ENCODE data around the gene PTPRM. TPM values are rescaled to one million over a fixed set of nuclear protein-coding genes. Genes with fewer than 3 reads are reported as not detected.

PTPRM gene
- polyA plus RNA-seq, 1 donor from 2014 or later: 126 TPM

DNA sequence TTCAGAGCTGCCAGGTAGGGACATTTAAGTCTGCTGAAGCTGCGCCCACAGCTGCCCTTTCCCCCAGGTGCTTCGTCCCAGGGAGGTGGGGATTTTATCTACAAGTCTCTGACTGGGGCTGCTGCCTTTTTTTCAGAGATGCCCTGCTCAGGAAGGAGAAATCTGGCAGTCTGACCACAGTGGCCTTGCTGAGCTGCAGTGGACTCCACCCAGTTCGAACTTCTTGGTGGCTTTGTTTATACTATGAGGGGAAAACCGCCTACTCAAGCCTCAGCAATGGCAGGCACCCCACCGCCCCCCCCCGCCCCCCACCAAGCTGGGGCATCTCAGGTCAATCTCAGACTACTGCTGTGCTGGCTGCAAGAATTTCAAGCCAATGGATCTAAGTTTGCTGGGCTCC, 584.1 kb downstream of the PTPRM start:
- Histone ChIP-seq H4K20me1 (ENCODE audit: insufficient read depth) (no peaks in the 10 kb centered on the region), H3K36me3 (ENCODE audit: insufficient read depth, low read length) (no peaks in the 10 kb centered on the region), H3K9ac (ENCODE audit: low read length) (no peak overlapping the region), H3K9me2 (ENCODE audit: insufficient read depth, low read length) (no peaks in the 10 kb centered on the region), H3K27me3 (ENCODE audit: insufficient read depth, low read depth, low read length) (no peaks in the 10 kb centered on the region), H3F3A (ENCODE audit: insufficient read depth, low read length, poor library complexity, severe bottlenecking) (no peaks in the 10 kb centered on the region), H3K9me3 (ENCODE audit: low read length) (no peaks in the 10 kb centered on the region), H3K4me3 (ENCODE audit: low read length) (no peak overlapping the region), H3K4me2 (ENCODE audit: low read length) (no peak overlapping the region), H3K27ac (ENCODE audit: low read length) (no peak overlapping the region), H2AFZ (ENCODE audit: low read depth, low read length) (no peak overlapping the region), H3K79me2 (replicated peaks; ENCODE audit: insufficient read depth, low read length) (no peaks in the 10 kb centered on the region)
- no peak for TF ChIP-seq RAD21 (conservative IDR thresholded peaks at IDR 0.05)
- TF ChIP-seq, protein P1, sequence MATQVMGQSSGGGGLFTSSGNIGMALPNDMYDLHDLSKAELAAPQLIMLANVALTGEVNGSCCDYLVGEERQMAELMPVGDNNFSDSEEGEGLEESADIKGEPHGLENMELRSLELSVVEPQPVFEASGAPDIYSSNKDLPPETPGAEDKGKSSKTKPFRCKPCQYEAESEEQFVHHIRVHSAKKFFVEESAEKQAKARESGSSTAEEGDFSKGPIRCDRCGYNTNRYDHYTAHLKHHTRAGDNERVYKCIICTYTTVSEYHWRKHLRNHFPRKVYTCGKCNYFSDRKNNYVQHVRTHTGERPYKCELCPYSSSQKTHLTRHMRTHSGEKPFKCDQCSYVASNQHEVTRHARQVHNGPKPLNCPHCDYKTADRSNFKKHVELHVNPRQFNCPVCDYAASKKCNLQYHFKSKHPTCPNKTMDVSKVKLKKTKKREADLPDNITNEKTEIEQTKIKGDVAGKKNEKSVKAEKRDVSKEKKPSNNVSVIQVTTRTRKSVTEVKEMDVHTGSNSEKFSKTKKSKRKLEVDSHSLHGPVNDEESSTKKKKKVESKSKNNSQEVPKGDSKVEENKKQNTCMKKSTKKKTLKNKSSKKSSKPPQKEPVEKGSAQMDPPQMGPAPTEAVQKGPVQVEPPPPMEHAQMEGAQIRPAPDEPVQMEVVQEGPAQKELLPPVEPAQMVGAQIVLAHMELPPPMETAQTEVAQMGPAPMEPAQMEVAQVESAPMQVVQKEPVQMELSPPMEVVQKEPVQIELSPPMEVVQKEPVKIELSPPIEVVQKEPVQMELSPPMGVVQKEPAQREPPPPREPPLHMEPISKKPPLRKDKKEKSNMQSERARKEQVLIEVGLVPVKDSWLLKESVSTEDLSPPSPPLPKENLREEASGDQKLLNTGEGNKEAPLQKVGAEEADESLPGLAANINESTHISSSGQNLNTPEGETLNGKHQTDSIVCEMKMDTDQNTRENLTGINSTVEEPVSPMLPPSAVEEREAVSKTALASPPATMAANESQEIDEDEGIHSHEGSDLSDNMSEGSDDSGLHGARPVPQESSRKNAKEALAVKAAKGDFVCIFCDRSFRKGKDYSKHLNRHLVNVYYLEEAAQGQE (IDR thresholded peaks at IDR 0.05; ENCODE audit: borderline replicate concordance): no peak
- TF ChIP-seq EZH2 (IDR thresholded peaks at IDR 0.05; ENCODE audit: borderline replicate concordance, insufficient read depth, low read length, poor library complexity, severe bottlenecking): no peak
- TF ChIP-seq TAF1 (IDR thresholded peaks at IDR 0.05; ENCODE audit: low read depth): no peak
- TF ChIP-seq, protein P2, sequence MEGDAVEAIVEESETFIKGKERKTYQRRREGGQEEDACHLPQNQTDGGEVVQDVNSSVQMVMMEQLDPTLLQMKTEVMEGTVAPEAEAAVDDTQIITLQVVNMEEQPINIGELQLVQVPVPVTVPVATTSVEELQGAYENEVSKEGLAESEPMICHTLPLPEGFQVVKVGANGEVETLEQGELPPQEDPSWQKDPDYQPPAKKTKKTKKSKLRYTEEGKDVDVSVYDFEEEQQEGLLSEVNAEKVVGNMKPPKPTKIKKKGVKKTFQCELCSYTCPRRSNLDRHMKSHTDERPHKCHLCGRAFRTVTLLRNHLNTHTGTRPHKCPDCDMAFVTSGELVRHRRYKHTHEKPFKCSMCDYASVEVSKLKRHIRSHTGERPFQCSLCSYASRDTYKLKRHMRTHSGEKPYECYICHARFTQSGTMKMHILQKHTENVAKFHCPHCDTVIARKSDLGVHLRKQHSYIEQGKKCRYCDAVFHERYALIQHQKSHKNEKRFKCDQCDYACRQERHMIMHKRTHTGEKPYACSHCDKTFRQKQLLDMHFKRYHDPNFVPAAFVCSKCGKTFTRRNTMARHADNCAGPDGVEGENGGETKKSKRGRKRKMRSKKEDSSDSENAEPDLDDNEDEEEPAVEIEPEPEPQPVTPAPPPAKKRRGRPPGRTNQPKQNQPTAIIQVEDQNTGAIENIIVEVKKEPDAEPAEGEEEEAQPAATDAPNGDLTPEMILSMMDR (IDR thresholded peaks at IDR 0.05; ENCODE audit: poor library complexity, severe bottlenecking): no peak
- no peak for TF ChIP-seq POLR2AphosphoS5 (IDR thresholded peaks at IDR 0.05)
- no peak for TF ChIP-seq EP300 (conservative IDR thresholded peaks at IDR 0.05; ENCODE audit: poor library complexity, severe bottlenecking)
- no peak for TF ChIP-seq SMC3 (conservative IDR thresholded peaks at IDR 0.05; ENCODE audit: poor library complexity)
- no peak for TF ChIP-seq MXI1 (conservative IDR thresholded peaks at IDR 0.05; ENCODE audit: poor library complexity, severe bottlenecking)

DNA sequence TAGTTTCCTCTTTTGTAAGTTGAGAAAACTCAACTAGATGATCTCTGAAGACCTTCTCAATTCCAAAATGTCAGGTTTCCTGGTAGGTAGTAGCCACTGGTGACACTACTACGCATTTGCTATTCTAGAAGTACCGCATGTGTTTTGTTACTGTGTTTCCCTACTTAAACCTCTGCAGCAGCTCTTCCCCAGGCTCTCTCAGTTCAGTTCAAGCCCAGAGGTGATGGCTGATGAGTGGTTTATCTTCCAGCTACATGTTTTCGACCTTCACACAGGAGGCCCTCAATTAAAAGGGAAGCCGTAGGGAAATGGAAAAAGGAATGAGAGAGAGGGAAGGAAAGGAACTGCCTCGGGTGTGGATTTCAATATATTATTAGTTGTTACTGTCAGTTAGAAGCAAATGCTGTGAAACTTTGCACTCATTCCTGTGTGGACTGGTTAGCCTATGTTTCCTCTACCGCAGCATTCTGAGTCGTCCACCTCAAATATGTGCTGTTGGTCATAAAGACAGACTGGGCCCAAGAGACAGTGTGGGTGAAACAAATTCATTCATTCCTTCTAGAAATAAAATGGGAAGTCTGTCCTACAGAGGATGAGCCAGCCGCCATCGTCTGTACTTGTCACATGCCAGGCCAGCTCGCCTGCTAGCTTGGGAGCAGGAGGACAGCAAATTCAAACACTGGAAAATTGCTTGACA, 586.9 kb downstream of the PTPRM start:
- no peaks in the 10 kb centered on the region for H3F3A ChIP-seq (ENCODE audit: insufficient read depth, low read length, poor library complexity, severe bottlenecking)
- H3K9ac ChIP-seq (ENCODE audit: low read length): no peak overlapping the region
- no peaks in the 10 kb centered on the region for H3K9me3 ChIP-seq (ENCODE audit: low read length)
- TF ChIP-seq TAF1 (IDR thresholded peaks at IDR 0.05; ENCODE audit: low read depth) (no peak), MXI1 (conservative IDR thresholded peaks at IDR 0.05; ENCODE audit: poor library complexity, severe bottlenecking) (no peak), SMC3 (conservative IDR thresholded peaks at IDR 0.05; ENCODE audit: poor library complexity) (no peak)
- no peaks in the 10 kb centered on the region for H3K27me3 ChIP-seq (ENCODE audit: insufficient read depth, low read depth, low read length)
- no peak overlapping the region for H3K4me2 ChIP-seq (ENCODE audit: low read length)
- H2AFZ ChIP-seq (ENCODE audit: low read depth, low read length): no peak overlapping the region
- no peaks in the 10 kb centered on the region for H3K9me2 ChIP-seq (ENCODE audit: insufficient read depth, low read length)
- no peaks in the 10 kb centered on the region for H3K36me3 ChIP-seq (ENCODE audit: insufficient read depth, low read length)
- H3K79me2 ChIP-seq (replicated peaks; ENCODE audit: insufficient read depth, low read length): no peaks in the 10 kb centered on the region
- H3K27ac ChIP-seq (ENCODE audit: low read length): peak overlapping the region; percentile 51
- H3K4me3 ChIP-seq (ENCODE audit: low read length): no peak overlapping the region
- H4K20me1 ChIP-seq (ENCODE audit: insufficient read depth): no peaks in the 10 kb centered on the region
